ENCODE data around the gene LAMB3.
A peak's percentile ranks its signal among the peaks of the same experiment; 100 is the strongest.

LAMB3 gene

DNA sequence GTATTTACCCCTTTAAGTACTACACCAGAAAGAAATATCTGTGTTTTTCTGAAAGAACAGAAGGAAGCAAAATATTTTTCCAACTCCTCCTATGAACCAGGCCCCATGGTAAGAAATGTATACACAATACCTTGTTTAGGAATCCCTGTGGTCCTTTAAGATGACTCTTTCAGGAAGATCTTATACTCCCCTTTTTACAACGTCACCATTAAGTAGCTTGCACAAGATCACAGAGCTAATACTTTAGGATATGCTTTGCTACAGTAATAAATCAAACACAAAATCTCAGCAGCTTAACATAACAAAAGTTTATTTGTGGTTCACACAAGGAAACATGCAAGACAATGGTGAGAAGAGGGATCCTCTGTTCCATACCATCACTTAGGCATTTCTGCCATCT is 8.8 kb upstream of the LAMB3 start:
- DNase-seq, result no peak

DNA sequence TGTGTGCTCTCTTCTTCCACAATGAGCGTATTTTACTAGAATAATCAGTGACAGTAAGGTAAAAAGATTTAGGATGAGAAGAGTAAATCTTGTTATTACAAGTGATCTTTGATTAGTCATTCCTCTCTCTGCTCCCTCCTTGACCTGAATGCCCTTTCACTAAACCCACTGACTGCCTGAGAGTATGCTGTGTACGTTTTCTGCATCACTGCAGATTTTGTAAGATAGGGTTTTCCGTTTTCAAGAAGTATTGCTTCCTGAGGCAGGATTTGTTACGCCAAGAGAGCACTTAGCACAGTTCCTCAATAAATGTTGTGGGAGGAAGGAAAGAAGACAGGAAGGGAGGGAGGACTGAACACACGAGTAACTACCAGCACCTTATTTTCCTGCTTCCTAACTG is 7.7 kb upstream of the LAMB3 start:
- DNase-seq, result no peak

GRCh38 chr1:209657918-209658317 is 5.7 kb upstream of the LAMB3 start:
- DNase-seq, result no peak

DNA sequence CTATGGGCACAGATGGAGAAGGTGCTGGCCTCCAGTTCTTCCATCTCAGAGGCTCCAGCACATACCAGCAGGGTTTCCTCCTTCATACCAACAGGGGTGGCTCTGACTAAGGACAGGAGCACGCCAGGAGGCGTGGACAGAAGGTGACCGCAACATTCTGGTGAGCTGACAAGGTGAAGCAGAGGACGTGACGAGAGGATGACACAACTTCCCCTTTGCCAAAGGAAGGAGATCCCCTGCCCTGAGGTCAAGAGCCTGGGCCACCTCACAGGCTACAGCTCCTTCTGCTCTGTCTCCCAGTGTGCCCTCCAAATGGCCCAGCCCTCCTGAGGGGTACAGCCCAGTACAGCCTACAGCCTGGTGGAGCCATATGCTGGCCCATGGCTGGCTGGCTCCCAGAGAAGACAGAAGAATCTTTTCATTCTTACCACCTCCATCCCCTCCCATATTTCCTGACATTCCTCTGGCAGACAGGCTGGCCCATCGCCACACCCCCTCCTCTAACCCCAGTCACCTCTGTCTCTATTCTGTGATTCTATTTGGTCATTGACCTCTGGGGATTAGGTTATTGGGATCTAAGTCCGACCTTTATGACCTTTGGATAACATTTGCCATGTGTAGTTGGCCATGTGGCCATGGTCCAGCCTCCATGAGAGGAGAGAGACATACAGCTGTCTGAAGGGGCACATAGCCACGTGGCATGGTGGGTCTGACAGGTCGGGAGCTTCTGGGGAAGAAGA is 5.1 kb upstream of the LAMB3 start:
- DNase-seq, result no peak

GRCh38 chr1:209655411-209656231 is 3.4 kb upstream of the LAMB3 start:
- DNase-seq, result no peak

- DNase-seq, result no peak
Observed at GRCh38 chr1:209653915-209654351, 1.7 kb upstream of the LAMB3 start.

GRCh38 chr1:209652873-209653401 is 712 bp upstream of the LAMB3 start:
- peak; percentile 68 to 83 for DNase-seq

GRCh38 chr1:209651138-209651587 is 1.1 kb downstream of the LAMB3 start:
- no peak for DNase-seq

DNA sequence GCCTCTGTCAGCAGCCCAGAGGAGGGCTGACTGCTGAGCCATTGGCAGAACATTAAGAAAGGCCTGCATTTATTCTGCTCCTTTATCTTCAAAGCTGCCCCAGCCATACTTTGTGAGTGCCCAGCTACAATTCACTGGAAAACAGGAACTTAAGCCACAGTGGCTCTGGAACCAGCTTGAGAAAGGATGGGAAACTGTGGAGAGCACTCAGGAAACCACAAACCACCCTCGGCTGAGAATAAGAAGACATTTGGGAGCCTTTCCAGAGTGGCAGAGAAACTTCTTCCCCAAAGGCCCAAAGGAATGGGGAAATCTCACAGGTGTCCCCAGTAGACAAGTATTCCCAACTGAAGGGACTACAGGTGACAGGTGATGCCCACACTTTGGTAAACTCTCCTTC is 1.8 kb downstream of the LAMB3 start:
- DNase-seq, result no peak

GRCh38 chr1:209648931-209649776 is 3.1 kb downstream of the LAMB3 start:
- DNase-seq, result no peak

- no peak for DNase-seq
Observed at GRCh38 chr1:209648346-209648745, 3.9 kb downstream of the LAMB3 start.

DNA sequence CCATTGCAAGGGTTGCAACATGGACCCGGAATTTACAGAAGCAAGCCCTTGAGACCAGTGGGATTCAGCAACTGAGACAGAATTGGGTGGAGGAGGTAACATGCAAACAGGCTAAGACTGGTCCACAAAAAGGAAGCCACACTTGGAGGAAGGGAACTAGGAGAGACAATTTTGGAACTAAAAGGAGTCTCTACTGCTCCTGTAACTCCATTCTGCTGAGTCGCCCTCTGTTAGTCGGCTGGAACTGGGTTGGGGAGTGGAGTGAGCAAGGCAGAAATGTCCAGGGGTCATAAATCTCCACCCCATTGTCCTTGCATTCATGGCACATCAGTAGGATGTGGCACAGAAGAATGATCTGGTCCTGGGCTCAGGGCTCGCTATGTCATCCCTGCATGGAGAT is 5.1 kb downstream of the LAMB3 start:
- no peak for DNase-seq

- DNase-seq, result no peak
Observed at GRCh38 chr1:209646558-209646957, 5.7 kb downstream of the LAMB3 start.

DNA sequence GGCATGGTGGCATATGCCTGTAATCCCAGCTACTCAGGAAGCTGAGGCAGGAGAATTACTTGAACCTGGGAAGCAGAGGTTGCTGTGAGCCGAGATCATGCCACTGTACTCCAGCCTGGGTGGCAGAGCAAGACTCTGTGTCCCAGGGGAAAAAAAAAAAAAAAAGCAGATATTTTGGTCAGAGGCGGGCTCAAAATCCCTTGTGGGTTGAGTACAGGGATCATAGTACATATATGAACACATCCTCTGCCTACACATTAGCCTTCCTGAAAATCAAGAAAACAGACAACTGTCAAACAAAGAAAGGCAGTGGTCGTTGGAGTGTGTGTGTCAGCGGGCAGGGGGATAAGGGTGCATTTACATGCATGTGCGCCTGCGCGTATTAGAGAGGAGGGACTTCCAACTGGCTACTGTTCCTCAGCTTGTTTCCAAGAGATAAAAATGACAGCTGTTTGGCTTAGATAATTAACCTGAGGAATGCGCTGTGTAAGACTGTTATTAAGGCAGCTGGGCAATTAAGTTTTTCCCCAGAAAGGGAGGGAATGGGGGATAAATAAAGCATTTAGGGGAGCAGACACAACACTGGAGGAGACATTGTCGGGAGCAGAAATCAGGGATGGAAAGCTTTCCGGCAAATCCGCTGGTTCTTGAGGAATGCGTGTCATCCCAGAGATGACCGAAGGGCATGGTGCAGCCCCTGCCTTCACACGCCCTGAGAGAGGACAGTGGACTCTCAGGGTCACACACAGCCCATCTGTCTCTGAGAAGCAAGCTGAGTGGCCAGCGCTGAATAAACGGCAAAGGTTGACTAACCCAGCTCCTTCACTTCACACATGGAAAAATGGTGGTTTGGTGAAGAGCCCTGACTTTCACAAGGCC is 6.4 kb downstream of the LAMB3 start:
- no peak for DNase-seq

DNA sequence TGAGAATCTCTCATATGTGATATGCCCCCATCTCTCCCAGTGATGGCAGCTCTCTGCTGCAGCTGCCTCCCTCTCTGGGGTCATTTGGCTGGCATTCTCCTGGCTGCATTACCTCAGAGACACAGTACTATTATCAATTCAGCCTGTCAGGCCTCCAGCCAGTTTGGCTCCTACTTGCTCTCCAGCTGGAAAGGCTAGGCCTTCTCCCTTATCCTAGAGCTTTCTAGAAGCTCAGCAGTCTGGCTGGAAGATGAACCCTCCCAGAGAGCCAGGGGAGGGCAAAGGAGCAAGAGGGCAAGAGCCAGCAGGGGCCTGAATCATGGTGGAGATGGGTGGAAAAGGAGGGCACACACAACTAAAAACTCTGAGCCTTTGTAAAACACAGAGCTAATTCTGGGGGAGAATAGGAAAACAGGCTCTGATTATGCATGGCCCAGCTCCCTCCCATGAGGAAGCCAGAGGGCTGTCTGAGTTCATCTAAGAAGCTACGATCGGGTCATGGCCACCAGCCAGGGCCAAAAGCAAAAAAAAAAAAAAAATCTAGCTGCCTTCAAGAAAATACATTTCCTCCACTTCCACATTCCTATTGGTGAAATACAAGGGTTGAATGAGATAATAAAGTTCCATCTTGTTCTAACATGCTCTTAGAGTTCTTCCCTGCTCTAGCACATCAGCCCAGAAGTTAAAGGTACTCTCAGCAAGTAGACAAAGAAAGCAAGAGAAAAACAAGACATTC is 8.8 kb downstream of the LAMB3 start:
- peak; percentile 79 to 80 for DNase-seq

GRCh38 chr1:209642816-209643215 is 9.4 kb downstream of the LAMB3 start:
- DNase-seq, result no peak

DNA sequence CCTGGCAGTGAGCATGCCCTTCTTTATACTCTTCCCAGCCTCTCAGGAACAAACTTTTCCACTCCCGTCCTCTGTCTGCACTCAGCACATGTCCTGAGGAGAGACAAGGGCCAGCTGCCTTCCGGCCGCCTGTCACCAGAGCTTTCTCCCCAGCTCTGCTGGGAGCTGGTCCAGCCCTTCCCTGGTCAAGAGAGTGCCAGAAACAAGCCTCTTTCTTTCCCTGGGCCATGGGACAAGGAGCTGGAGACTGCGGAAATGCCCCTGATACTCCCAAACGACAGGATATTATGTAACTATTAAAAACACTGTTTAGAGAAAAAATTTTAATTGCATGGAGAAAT is 10.4 kb downstream of the LAMB3 start:
- DNase-seq, result peak; percentile 77 to 91

GRCh38 chr1:209635850-209636249 is 16.4 kb downstream of the LAMB3 start:
- no peak for DNase-seq

GRCh38 chr1:209634005-209634737 is 18.1 kb downstream of the LAMB3 start:
- DNase-seq, result no peak

GRCh38 chr1:209633335-209633997 is 18.8 kb downstream of the LAMB3 start:
- DNase-seq, result no peak
